A673 (cell line): ENCODE data around the gene TCERG1L. TPM values are rescaled to one million over a fixed set of nuclear protein-coding genes. Genes with fewer than 3 reads are reported as not detected.

Experiments used
- BruUV-seq: library from RNA; stranded (reverse); fragments of 400-500 nt; replicated peaks from 2 replicates; lab custom pipeline; 2021; lab: Mats Ljungman, UMichigan
- CTCF ChIA-PET: fragments of 300-600 bp; sonication (Branson Sonifier 250); formaldehyde crosslinking; loops from one replicate; lab custom pipeline; 2022; ENCODE audit warnings: antibody characterized with exemption; lab: Charles Lee
- POLR2A ChIA-PET: fragments of 300-600 bp; sonication (Branson Sonifier 250); formaldehyde crosslinking; loops from one replicate; lab custom pipeline; 2022; ENCODE audit warnings: antibody characterized with exemption; ENCODE audit not compliant: low non-redundant PET; lab: Charles Lee
- DNase-seq: peaks from one replicate; pipeline ENCODE4 v3.0.0-alpha.2; 2015; ENCODE audit warnings: low spot score
- H3K27ac ChIP-seq: fragments of 200-600 bp; sonication (generic); 2 replicates; pipeline ENCODE4 v1.5.1; 2016; ENCODE audit warnings: mixed run types, low read depth, mild to moderate bottlenecking, mixed read lengths, antibody characterized with exemption, low read length; ENCODE audit not compliant: poor library complexity, severe bottlenecking
- H3K27me3 ChIP-seq: fragments of 200-600 bp; sonication (generic); replicated peaks from 2 replicates; pipeline ENCODE4 v1.6.1; 2017; ENCODE audit warnings: mixed run types, low read depth, mild to moderate bottlenecking, mixed read lengths, antibody characterized with exemption, low read length; ENCODE audit not compliant: insufficient read depth, poor library complexity
- H3K36me3 ChIP-seq: fragments of 200-600 bp; sonication (generic); 2 replicates; pipeline ENCODE4 v1.6.1; 2016; ENCODE audit warnings: mixed run types, mild to moderate bottlenecking, mixed read lengths, antibody characterized with exemption, low read length; ENCODE audit not compliant: insufficient read depth, poor library complexity, severe bottlenecking
- H3K4me1 ChIP-seq: fragments of 200-600 bp; sonication (generic); 2 replicates; pipeline ENCODE4 v1.6.1; 2017; ENCODE audit warnings: mixed run types, mild to moderate bottlenecking, mixed read lengths, antibody characterized with exemption, low read length; ENCODE audit not compliant: insufficient read depth, poor library complexity, severe bottlenecking
- H3K4me3 ChIP-seq: fragments of 200-600 bp; sonication (generic); 2 replicates; pipeline ENCODE4 v1.5.1; 2016; ENCODE audit warnings: low read depth, mixed run types, mild to moderate bottlenecking, mixed read lengths, low read length; ENCODE audit not compliant: poor library complexity, severe bottlenecking
- H3K9me3 ChIP-seq: fragments of 200-600 bp; sonication (generic); 2 replicates; pipeline ENCODE4 v1.6.1; 2016; ENCODE audit warnings: mixed run types, low read depth, mild to moderate bottlenecking, mixed read lengths, antibody characterized with exemption, low read length; ENCODE audit not compliant: poor library complexity, severe bottlenecking
- EZH2 ChIP-seq: fragments of 200-600 bp; sonication (generic); IDR thresholded peaks from 2 replicates; pipeline ENCODE4 v1.6.1; 2017; ENCODE audit warnings: borderline replicate concordance, low read depth, mild to moderate bottlenecking, mixed read lengths, antibody characterized with exemption, low read length; ENCODE audit not compliant: poor library complexity, severe bottlenecking
- intact Hi-C: fragments of 100-400 bp; cut with micrococcal nuclease; formaldehyde crosslinking; loops from one replicate; pipeline ENCODE4 v1.10.0; 2022; ENCODE audit not compliant: unreplicated experiment
- total RNA-seq: library from RNA; stranded (reverse); gene quantifications from 2 replicates; pipeline ENCODE4 v1.2.3, GENCODE V29; 2021
- TF ChIP-seq, protein P1 (sequence below): fragments of 300-800, 200-600 bp; sonication (generic); conservative IDR thresholded peaks from 2 replicates; pipeline ENCODE4 v1.5.1; 2017; ENCODE audit warnings: low read depth, mild to moderate bottlenecking, antibody characterized with exemption, low read length, moderate library complexity, mixed read lengths

The TCERG1L gene
- total RNA-seq, 1 experiment from 2014 or later: 16.3 TPM

DNA sequence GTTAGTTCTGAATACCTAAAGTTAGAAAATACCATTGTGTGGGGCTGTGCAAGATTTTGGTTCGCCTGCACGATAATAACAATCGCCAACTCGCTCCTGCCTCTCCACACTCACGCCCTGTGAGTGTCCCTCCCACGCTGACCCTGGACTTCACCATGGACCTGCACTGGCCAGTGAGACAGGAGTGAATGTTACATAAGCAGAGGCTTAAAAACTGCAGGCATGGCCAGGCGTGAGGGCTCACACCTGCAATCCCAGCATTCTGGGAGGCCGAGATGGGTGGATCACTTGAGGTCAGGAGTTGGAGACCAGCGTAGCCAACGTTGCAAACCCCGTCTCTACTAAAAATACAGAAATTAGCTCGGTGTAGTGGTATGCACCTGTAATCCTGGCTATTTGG lies 68.4 kb downstream of the TCERG1L start:
- POLR2A ChIA-PET: no interaction called here
- no TSS peak for BruUV-seq
- DNase-seq: no peak

DNA sequence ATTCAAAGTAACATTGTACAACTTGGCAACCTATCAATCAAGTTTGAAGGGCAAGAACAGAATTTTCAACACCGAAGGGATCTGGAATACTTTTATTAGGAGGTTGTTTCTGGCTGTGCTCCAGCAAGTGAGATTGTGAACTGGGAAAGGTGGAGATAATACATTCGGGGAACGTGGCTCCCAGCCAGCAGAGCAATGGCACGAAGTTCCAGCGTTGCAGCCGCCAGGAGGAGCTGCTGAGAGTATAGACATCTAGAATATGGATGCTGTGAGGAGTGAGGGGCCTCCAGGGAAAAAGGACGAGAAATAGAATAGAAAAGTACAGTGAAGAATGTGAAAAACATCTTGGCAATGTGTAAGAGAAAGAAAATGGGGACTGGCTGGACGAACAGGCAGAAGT lies 69.5 kb downstream of the TCERG1L start:
- intact Hi-C loops: no loop called here
- Histone ChIP-seq H3K9me3 (no peaks in the 10 kb centered on the region), H3K36me3 (no peaks in the 10 kb centered on the region), H3K4me1 (no peaks in the 10 kb centered on the region), H3K27ac (no peak overlapping the region), H3K27me3 (no peaks in the 10 kb centered on the region), H3K4me3 (no peak overlapping the region)
- POLR2A ChIA-PET: no interaction called here
- DNase-seq: peak; percentile 48
- TF ChIP-seq EZH2: no peak
- TF ChIP-seq, protein P1, sequence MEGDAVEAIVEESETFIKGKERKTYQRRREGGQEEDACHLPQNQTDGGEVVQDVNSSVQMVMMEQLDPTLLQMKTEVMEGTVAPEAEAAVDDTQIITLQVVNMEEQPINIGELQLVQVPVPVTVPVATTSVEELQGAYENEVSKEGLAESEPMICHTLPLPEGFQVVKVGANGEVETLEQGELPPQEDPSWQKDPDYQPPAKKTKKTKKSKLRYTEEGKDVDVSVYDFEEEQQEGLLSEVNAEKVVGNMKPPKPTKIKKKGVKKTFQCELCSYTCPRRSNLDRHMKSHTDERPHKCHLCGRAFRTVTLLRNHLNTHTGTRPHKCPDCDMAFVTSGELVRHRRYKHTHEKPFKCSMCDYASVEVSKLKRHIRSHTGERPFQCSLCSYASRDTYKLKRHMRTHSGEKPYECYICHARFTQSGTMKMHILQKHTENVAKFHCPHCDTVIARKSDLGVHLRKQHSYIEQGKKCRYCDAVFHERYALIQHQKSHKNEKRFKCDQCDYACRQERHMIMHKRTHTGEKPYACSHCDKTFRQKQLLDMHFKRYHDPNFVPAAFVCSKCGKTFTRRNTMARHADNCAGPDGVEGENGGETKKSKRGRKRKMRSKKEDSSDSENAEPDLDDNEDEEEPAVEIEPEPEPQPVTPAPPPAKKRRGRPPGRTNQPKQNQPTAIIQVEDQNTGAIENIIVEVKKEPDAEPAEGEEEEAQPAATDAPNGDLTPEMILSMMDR: peak; percentile 66
- CTCF ChIA-PET: no interaction called here
- no TSS peak for BruUV-seq

More for the DNA sequence above, 68.4 kb downstream of the TCERG1L start:
- intact Hi-C loops: no loop called here
- Histone ChIP-seq H3K4me3 (no peak overlapping the region), H3K27ac (no peak overlapping the region), H3K4me1 (no peaks in the 10 kb centered on the region), H3K9me3 (no peaks in the 10 kb centered on the region), H3K27me3 (no peaks in the 10 kb centered on the region), H3K36me3 (no peaks in the 10 kb centered on the region)
- CTCF ChIA-PET: no interaction called here
- no peak for TF ChIP-seq EZH2
- TF ChIP-seq, protein P1: no peak

DNA sequence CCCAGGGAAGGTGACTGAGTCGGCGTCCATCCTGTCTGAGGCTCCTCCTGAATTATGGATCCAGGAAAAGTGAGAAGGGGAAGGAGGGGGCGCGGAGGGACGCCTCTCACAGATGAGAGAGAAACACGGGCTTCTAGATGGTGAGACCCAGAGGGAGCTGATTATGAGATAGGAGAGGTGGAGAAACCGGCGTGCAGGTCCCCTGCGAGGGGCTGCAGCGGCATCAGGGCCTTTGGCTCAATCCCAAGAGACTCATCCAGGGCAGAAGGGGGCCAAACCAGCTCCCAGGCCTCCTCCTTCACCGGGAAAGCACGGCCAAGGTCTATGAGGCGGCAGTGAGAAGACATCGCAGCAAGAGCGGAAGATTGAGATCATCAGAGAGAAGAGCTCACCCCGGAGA lies 70.8 kb downstream of the TCERG1L start:
- Histone ChIP-seq H3K36me3 (no peaks in the 10 kb centered on the region), H3K9me3 (no peaks in the 10 kb centered on the region), H3K4me1 (no peaks in the 10 kb centered on the region), H3K27ac (no peak overlapping the region), H3K4me3 (no peak overlapping the region), H3K27me3 (no peaks in the 10 kb centered on the region)
- POLR2A ChIA-PET: no interaction called here
- CTCF ChIA-PET: no interaction called here
- intact Hi-C loops: no loop called here
- no peak for TF ChIP-seq EZH2
- TF ChIP-seq, protein P1: no peak
- no TSS peak for BruUV-seq
- no peak for DNase-seq
